HepG2 (cell line): ENCODE results near the gene FAM110D. TPM values are rescaled to one million over a fixed set of nuclear protein-coding genes. Genes with fewer than 3 reads are reported as not detected.

Experiments
- ADNP ChIP-seq: sonication (generic); formaldehyde crosslinking; IDR thresholded peaks from 2 replicates; pipeline ENCODE4 v1.4.0; 2020; ENCODE audit warnings: missing genetic modification reagents
- GTF2F1 ChIP-seq: fragments of 150-350 bp; IDR thresholded peaks from 2 replicates; pipeline ENCODE4 v1.6.1; 2014; ENCODE audit warnings: low read length
- NR2F1 ChIP-seq, 2 experiments: fragments of 450-650 bp in 1 of 2; formaldehyde crosslinking in 1 of 2; IDR thresholded peaks; 2 replicates each; pipeline versions ENCODE4 v1.5.0 to v1.6.1; 2016 to 2020; ENCODE audit warnings: mild to moderate bottlenecking in 1 of 2, missing compliant biosample characterization in 1 of 2, missing genetic modification reagents in 1 of 2, moderate library complexity in 1 of 2
- SALL1 ChIP-seq: sonication (generic); formaldehyde crosslinking; IDR thresholded peaks from 2 replicates; pipeline ENCODE4 v1.8.0; 2022; ENCODE audit warnings: mild to moderate bottlenecking, missing genetic modification reagents
- SP1 ChIP-seq, 2 experiments: fragments of 450-650 bp in 1 of 2; sonication (generic) in 1 of 2; formaldehyde crosslinking in 1 of 2; IDR thresholded peaks; 2 replicates each; pipeline versions ENCODE4 v1.4.0 to v1.6.1; 2016 to 2020; ENCODE audit warnings: missing genetic modification reagents in 1 of 2
- SPEN ChIP-seq: sonication (generic); formaldehyde crosslinking; IDR thresholded peaks from 2 replicates; pipeline ENCODE4 v1.5.1; 2020; ENCODE audit warnings: low read depth, mild to moderate bottlenecking, missing genetic modification reagents
- ZNF101 ChIP-seq: sonication (generic); formaldehyde crosslinking; IDR thresholded peaks from 2 replicates; pipeline ENCODE4 v1.4.0; 2020; ENCODE audit warnings: mild to moderate bottlenecking, low read depth, missing genetic modification reagents, borderline replicate concordance
- ZNF256 ChIP-seq: sonication (generic); formaldehyde crosslinking; conservative IDR thresholded peaks from 2 replicates; pipeline ENCODE4 v1.4.0; 2020; ENCODE audit warnings: missing genetic modification reagents
- ZNF292 ChIP-seq: sonication (generic); formaldehyde crosslinking; IDR thresholded peaks from 2 replicates; pipeline ENCODE4 v1.8.1; 2022; ENCODE audit warnings: mild to moderate bottlenecking, low read depth, missing genetic modification reagents, borderline replicate concordance
- polyA plus RNA-seq, 8 experiments: library from polyadenylated mRNA; depleted of rRNA in 3 of 8; stranded (reverse) in 7 of 8; unstranded in 1 of 8; fragments of >200 nt; fragmentation: Illumina TruSeq in 4 of 8; extraction: Trizol in 4 of 8; gene quantifications; 2 replicates each; pipeline versions ENCODE4 v1.2.1 to v1.2.3, GENCODE V29; 2011 to 2016; ENCODE audit warnings: low read depth in 4 of 8, missing spikeins in 1 of 8, mixed read lengths in 1 of 8; ENCODE audit not compliant: insufficient read depth in 1 of 8
- total RNA-seq, 5 experiments: library from RNA; depleted of rRNA; stranded (reverse); fragments of >200 nt; fragmentation: Illumina TruSeq; extraction: Trizol; gene quantifications; 2 replicates each; pipeline ENCODE4 v1.2.3, GENCODE V29; 2016; ENCODE audit warnings: low read depth in 1 of 5
- TF ChIP-seq, protein P1 (sequence below): sonication (generic); formaldehyde crosslinking; IDR thresholded peaks from 2 replicates; pipeline ENCODE4 v1.4.0; 2020; ENCODE audit warnings: low read depth, mild to moderate bottlenecking, missing genetic modification reagents
- TF ChIP-seq, protein P2 (sequence below): sonication (generic); formaldehyde crosslinking; IDR thresholded peaks from 2 replicates; pipeline ENCODE4 v1.5.0; 2020; ENCODE audit warnings: mild to moderate bottlenecking, missing genetic modification reagents, borderline replicate concordance
- TF ChIP-seq, protein P3 (sequence below): sonication (generic); formaldehyde crosslinking; IDR thresholded peaks from 2 replicates; pipeline ENCODE4 v1.8.0; 2022; ENCODE audit warnings: missing genetic modification reagents, mild to moderate bottlenecking, inconsistent platforms, borderline replicate concordance
- TF ChIP-seq, protein P4 (sequence below): sonication (generic); formaldehyde crosslinking; IDR thresholded peaks from 2 replicates; pipeline ENCODE4 v1.5.1; 2020; ENCODE audit warnings: missing genetic modification reagents, mild to moderate bottlenecking, borderline replicate concordance
- TF ChIP-seq, protein P5 (sequence below): sonication (generic); formaldehyde crosslinking; IDR thresholded peaks from 2 replicates; pipeline ENCODE4 v1.4.0; 2020; ENCODE audit warnings: mild to moderate bottlenecking, missing genetic modification reagents

The FAM110D gene
- total and polyA plus RNA-seq, 2 of the 13 experiments (the other 11 are each of a cell fraction or from before 2014, with no cell fraction given), result not detected

DNA sequence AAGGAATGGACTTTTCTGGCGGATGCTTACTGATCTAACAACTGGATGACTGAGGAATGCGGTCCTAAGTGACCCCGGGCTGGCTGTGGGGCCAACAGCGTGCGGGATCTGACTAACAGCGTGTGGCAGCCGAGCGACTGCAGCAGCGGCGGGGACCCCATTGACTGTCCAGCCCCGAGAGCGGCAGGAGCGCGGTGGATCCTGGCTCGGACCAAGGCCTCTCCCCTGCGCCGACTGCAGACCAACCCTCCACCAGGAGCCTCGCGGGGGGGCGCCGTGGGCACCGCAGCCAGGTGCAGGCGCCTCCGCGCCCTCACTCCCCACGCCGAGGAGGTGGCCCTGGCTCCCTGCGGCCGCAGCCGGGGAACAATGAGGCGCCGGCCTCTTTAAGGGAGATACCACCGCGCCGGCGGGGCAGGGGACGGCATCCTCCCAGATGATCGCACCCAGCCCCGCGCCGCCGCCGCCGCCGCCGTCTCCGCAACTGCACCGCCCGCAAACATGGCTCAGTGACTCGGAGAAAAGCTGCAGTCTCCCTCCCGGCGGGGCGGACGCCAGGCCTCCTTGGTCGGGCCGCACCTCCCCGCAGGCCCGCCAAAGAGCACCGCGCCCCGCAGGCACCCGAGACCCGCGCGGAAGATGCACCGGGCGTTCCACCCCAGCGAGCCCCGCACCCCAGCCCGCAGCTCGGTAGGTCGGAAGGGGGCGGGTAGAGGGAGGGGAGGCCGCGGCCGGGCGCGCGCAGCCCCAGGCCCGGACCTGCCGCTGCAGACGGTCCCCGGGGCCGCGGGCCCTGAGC, 47.9 kb upstream of the FAM110D start (continued):
- TF ChIP-seq, protein P1, sequence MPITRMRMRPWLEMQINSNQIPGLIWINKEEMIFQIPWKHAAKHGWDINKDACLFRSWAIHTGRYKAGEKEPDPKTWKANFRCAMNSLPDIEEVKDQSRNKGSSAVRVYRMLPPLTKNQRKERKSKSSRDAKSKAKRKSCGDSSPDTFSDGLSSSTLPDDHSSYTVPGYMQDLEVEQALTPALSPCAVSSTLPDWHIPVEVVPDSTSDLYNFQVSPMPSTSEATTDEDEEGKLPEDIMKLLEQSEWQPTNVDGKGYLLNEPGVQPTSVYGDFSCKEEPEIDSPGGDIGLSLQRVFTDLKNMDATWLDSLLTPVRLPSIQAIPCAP, result no peak
- no peak for TF ChIP-seq ZNF256
- no peak for TF ChIP-seq GTF2F1
- TF ChIP-seq NR2F1 (CRISPR knock-in tag; IDR thresholded peaks at IDR 0.05), result 0 out of 4 replicates have a peak, but pooled peaks of 1 of the 2 experiments have one; percentile 17
- no peak for TF ChIP-seq ZNF101 (CRISPR knock-in tag)
- peak; percentile 56 for TF ChIP-seq SALL1 (CRISPR knock-in tag)
- TF ChIP-seq ADNP (CRISPR knock-in tag), result no peak
- TF ChIP-seq ZNF292 (CRISPR knock-in tag), result peak; percentile 14; the same call in 1 of the 2 replicates
- TF ChIP-seq, protein P2, sequence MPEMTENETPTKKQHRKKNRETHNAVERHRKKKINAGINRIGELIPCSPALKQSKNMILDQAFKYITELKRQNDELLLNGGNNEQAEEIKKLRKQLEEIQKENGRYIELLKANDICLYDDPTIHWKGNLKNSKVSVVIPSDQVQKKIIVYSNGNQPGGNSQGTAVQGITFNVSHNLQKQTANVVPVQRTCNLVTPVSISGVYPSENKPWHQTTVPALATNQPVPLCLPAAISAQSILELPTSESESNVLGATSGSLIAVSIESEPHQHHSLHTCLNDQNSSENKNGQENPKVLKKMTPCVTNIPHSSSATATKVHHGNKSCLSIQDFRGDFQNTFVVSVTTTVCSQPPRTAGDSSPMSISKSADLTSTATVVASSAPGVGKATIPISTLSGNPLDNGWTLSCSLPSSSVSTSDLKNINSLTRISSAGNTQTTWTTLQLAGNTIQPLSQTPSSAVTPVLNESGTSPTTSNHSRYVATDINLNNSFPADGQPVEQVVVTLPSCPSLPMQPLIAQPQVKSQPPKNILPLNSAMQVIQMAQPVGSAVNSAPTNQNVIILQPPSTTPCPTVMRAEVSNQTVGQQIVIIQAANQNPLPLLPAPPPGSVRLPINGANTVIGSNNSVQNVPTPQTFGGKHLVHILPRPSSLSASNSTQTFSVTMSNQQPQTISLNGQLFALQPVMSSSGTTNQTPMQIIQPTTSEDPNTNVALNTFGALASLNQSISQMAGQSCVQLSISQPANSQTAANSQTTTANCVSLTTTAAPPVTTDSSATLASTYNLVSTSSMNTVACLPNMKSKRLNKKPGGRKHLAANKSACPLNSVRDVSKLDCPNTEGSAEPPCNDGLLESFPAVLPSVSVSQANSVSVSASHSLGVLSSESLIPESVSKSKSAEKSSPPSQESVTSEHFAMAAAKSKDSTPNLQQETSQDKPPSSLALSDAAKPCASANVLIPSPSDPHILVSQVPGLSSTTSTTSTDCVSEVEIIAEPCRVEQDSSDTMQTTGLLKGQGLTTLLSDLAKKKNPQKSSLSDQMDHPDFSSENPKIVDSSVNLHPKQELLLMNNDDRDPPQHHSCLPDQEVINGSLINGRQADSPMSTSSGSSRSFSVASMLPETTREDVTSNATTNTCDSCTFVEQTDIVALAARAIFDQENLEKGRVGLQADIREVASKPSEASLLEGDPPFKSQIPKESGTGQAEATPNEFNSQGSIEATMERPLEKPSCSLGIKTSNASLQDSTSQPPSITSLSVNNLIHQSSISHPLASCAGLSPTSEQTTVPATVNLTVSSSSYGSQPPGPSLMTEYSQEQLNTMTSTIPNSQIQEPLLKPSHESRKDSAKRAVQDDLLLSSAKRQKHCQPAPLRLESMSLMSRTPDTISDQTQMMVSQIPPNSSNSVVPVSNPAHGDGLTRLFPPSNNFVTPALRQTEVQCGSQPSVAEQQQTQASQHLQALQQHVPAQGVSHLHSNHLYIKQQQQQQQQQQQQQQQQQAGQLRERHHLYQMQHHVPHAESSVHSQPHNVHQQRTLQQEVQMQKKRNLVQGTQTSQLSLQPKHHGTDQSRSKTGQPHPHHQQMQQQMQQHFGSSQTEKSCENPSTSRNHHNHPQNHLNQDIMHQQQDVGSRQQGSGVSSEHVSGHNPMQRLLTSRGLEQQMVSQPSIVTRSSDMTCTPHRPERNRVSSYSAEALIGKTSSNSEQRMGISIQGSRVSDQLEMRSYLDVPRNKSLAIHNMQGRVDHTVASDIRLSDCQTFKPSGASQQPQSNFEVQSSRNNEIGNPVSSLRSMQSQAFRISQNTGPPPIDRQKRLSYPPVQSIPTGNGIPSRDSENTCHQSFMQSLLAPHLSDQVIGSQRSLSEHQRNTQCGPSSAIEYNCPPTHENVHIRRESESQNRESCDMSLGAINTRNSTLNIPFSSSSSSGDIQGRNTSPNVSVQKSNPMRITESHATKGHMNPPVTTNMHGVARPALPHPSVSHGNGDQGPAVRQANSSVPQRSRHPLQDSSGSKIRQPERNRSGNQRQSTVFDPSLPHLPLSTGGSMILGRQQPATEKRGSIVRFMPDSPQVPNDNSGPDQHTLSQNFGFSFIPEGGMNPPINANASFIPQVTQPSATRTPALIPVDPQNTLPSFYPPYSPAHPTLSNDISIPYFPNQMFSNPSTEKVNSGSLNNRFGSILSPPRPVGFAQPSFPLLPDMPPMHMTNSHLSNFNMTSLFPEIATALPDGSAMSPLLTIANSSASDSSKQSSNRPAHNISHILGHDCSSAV, result no peak
- TF ChIP-seq, protein P3, sequence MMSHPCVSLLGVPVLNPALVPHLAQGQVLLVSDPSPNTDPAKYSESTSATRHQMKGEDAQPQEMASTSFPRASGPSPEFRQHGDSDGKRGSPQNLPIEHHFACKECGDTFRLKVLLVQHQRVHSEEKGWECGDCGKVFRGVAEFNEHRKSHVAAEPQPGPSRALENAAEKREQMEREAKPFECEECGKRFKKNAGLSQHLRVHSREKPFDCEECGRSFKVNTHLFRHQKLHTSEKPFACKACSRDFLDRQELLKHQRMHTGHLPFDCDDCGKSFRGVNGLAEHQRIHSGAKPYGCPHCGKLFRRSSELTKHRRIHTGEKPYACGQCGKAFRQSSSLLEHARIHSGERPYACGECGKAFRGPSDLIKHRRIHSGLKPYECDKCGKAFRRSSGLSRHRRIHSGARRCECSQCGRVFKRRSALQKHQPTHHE, result 0 out of 2 replicates have a peak, but pooled peaks have one; percentile 14
- no peak for TF ChIP-seq SP1 (IDR thresholded peaks at IDR 0.05)
- no peak for TF ChIP-seq SP1 (CRISPR knock-in tag; IDR thresholded peaks at IDR 0.05)
- TF ChIP-seq, protein P4, sequence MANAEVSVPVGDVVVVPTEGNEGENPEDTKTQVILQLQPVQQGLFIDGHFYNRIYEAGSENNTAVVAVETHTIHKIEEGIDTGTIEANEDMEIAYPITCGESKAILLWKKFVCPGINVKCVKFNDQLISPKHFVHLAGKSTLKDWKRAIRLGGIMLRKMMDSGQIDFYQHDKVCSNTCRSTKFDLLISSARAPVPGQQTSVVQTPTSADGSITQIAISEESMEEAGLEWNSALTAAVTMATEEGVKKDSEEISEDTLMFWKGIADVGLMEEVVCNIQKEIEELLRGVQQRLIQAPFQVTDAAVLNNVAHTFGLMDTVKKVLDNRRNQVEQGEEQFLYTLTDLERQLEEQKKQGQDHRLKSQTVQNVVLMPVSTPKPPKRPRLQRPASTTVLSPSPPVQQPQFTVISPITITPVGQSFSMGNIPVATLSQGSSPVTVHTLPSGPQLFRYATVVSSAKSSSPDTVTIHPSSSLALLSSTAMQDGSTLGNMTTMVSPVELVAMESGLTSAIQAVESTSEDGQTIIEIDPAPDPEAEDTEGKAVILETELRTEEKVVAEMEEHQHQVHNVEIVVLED, result no peak
- TF ChIP-seq, protein P5, sequence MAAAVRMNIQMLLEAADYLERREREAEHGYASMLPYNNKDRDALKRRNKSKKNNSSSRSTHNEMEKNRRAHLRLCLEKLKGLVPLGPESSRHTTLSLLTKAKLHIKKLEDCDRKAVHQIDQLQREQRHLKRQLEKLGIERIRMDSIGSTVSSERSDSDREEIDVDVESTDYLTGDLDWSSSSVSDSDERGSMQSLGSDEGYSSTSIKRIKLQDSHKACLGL (CRISPR knock-in tag), result 0 out of 2 replicates have a peak, but pooled peaks have one; percentile 13
- TF ChIP-seq SPEN (CRISPR knock-in tag), result peak; percentile 56; the same call in 1 of the 2 replicates
